Stimulated activated CD8-positive, alpha-beta memory T cell treated with anti-CD3 and anti-CD28 coated beads, Interleukin-7, amount 100 ng/mL, for 1 hour (primary cell): ENCODE data around the gene ZNF697.

Experiments
- DNase-seq, 2 donors: peaks; one replicate each; pipeline ENCODE4 v3.0.0-alpha.2; 2020; ENCODE audit warnings: low read depth in 2 of 2

Gene ZNF697

GRCh38 chr1:119662034-119662437, 14.0 kb upstream of the ZNF697 start:
- no peak for DNase-seq

- no peak for DNase-seq
Observed at GRCh38 chr1:119660253-119661083, 12.4 kb upstream of the ZNF697 start.

- no peak for DNase-seq
Observed at GRCh38 chr1:119659628-119660027, 11.6 kb upstream of the ZNF697 start.

GRCh38 chr1:119656410-119656955, 8.4 kb upstream of the ZNF697 start:
- DNase-seq, result no peak

- DNase-seq, result no peak
Observed at GRCh38 chr1:119655154-119655553, 7.1 kb upstream of the ZNF697 start.

GRCh38 chr1:119653839-119654170, 5.7 kb upstream of the ZNF697 start:
- DNase-seq, result no peak

GRCh38 chr1:119653135-119653838, 5.2 kb upstream of the ZNF697 start:
- DNase-seq, result no peak

GRCh38 chr1:119652587-119652986, 4.5 kb upstream of the ZNF697 start:
- DNase-seq, result no peak

- no peak for DNase-seq
Observed at GRCh38 chr1:119651641-119652040, 3.6 kb upstream of the ZNF697 start.

- DNase-seq, result no peak
Observed at GRCh38 chr1:119651133-119651532, 3.1 kb upstream of the ZNF697 start.

- DNase-seq, result no peak
Observed at GRCh38 chr1:119648620-119649004, 546 bp upstream of the ZNF697 start.

GRCh38 chr1:119647228-119647733, 785 bp downstream of the ZNF697 start:
- DNase-seq, result no peak

- no peak for DNase-seq
Observed at GRCh38 chr1:119646521-119647227, 1.4 kb downstream of the ZNF697 start.

GRCh38 chr1:119639109-119639508, 9.0 kb downstream of the ZNF697 start:
- DNase-seq, result no peak

- no peak for DNase-seq
Observed at GRCh38 chr1:119637710-119638109, 10.4 kb downstream of the ZNF697 start.

- no peak for DNase-seq
Observed at GRCh38 chr1:119636491-119637089, 11.5 kb downstream of the ZNF697 start.

GRCh38 chr1:119635811-119636390, 12.2 kb downstream of the ZNF697 start:
- no peak for DNase-seq

- no peak for DNase-seq
Observed at GRCh38 chr1:119634016-119634415, 14.1 kb downstream of the ZNF697 start.

- DNase-seq, result no peak
Observed at GRCh38 chr1:119633575-119633974, 14.5 kb downstream of the ZNF697 start.

- DNase-seq, result no peak
Observed at GRCh38 chr1:119632841-119633240, 15.2 kb downstream of the ZNF697 start.

GRCh38 chr1:119632103-119632490, 16.0 kb downstream of the ZNF697 start:
- DNase-seq, result no peak
